Measurements from ENCODE around the gene IL36B.
"Not testable (repeated sequence)": the region's sequence is repeated elsewhere in the genome, so short reads cannot be mapped to it uniquely, and the experiment has no call there.

The IL36B gene

GRCh38 chr2:113052396-113052917 is at the start of gene IL36B:
IL36B (minus strand) TSS chr2:113052867.
- no peak for DNase-seq (ENCODE audit: low read depth in 2 of 2)

GRCh38 chr2:113102133-113102532 is 49.5 kb upstream of the IL36B start:
- DNase-seq (ENCODE audit: low read depth in 2 of 2) = no peak

GRCh38 chr2:113098532-113098931 is 45.9 kb upstream of the IL36B start:
- DNase-seq (ENCODE audit: low read depth in 2 of 2) = no peak

- DNase-seq (ENCODE audit: low read depth in 2 of 2) = no peak
Measured at GRCh38 chr2:113098041-113098440, 45.4 kb upstream of the IL36B start.

GRCh38 chr2:113096842-113097618 is 44.4 kb upstream of the IL36B start:
- DNase-seq (ENCODE audit: low read depth in 2 of 2) = not testable (repeated sequence)

- not testable (repeated sequence) for DNase-seq (ENCODE audit: low read depth in 2 of 2)
Measured at GRCh38 chr2:113096306-113096705, 43.6 kb upstream of the IL36B start.

- no peak for DNase-seq (ENCODE audit: low read depth in 2 of 2)
Measured at GRCh38 chr2:113093613-113093977, 40.9 kb upstream of the IL36B start.

GRCh38 chr2:113092864-113093612 is 40.4 kb upstream of the IL36B start:
- no peak for DNase-seq (ENCODE audit: low read depth in 2 of 2)

GRCh38 chr2:113091231-113091896 is 38.7 kb upstream of the IL36B start:
- no peak for DNase-seq (ENCODE audit: low read depth in 2 of 2)

- no peak for DNase-seq (ENCODE audit: low read depth in 2 of 2)
Measured at GRCh38 chr2:113089916-113090315, 37.2 kb upstream of the IL36B start.

GRCh38 chr2:113088213-113088992 is 35.7 kb upstream of the IL36B start:
- no peak for DNase-seq (ENCODE audit: low read depth in 2 of 2)

- DNase-seq (ENCODE audit: low read depth in 2 of 2) = no peak
Measured at GRCh38 chr2:113085542-113085941, 32.9 kb upstream of the IL36B start.

- no peak for DNase-seq (ENCODE audit: low read depth in 2 of 2)
Measured at GRCh38 chr2:113084249-113085000, 31.8 kb upstream of the IL36B start.

GRCh38 chr2:113083296-113083695 is 30.6 kb upstream of the IL36B start:
- DNase-seq (ENCODE audit: low read depth in 2 of 2) = no peak

- no peak for DNase-seq (ENCODE audit: low read depth in 2 of 2)
Measured at GRCh38 chr2:113081488-113082210, 29.0 kb upstream of the IL36B start.

- peak in 1 of 2 donors; percentile 9 for DNase-seq (ENCODE audit: low read depth in 2 of 2)
Measured at GRCh38 chr2:113080134-113080533, 27.5 kb upstream of the IL36B start.

- DNase-seq (ENCODE audit: low read depth in 2 of 2) = no peak
Measured at GRCh38 chr2:113079131-113079530, 26.5 kb upstream of the IL36B start.

- no peak for DNase-seq (ENCODE audit: low read depth in 2 of 2)
Measured at GRCh38 chr2:113078350-113078839, 25.7 kb upstream of the IL36B start.

- DNase-seq (ENCODE audit: low read depth in 2 of 2) = no peak
Measured at GRCh38 chr2:113077921-113078320, 25.3 kb upstream of the IL36B start.
